Astrocyte of the cerebellum (primary cell): ENCODE results near the gene NUP188.

Experiments used
- DNase-seq: peaks from one replicate; pipeline ENCODE4 v3.0.0-alpha.2; 2011; ENCODE audit warnings: low read depth
- H3K4me3 ChIP-seq: 2 replicates; pipeline ENCODE4 v1.5.1; 2011; ENCODE audit warnings: mild to moderate bottlenecking, low read depth, low read length, moderate library complexity
- CTCF ChIP-seq: IDR thresholded peaks from 2 replicates; pipeline ENCODE4 v1.5.1; 2012; ENCODE audit warnings: low read length, low read depth, moderate library complexity, mild to moderate bottlenecking; ENCODE audit errors: missing control alignments
- in situ Hi-C: cut with HindIII; loops from 2 replicates; pipeline ENCODE4 v1.10.0; 2017; ENCODE audit warnings: low sequenced_read_pairs

NUP188 gene

GRCh38 chr9:129009584-129010141 lies 62.2 kb downstream of the NUP188 start:
- in situ Hi-C loops: no loop called here
- no peak for DNase-seq
- H3K4me3 ChIP-seq: no peak overlapping the region
- no peak for TF ChIP-seq CTCF

- in situ Hi-C loops: no loop called here
- no peak for DNase-seq
- TF ChIP-seq CTCF: no peak
- H3K4me3 ChIP-seq: no peak overlapping the region
These were observed 62.9 kb downstream of the NUP188 start for GRCh38 chr9:129010267-129010975.

- H3K4me3 ChIP-seq: no peak overlapping the region
- no peak for TF ChIP-seq CTCF
- no peak for DNase-seq
- in situ Hi-C loops: no loop called here
These were observed 63.7 kb downstream of the NUP188 start for GRCh38 chr9:129011170-129011569.

GRCh38 chr9:129011761-129012181 lies 64.3 kb downstream of the NUP188 start:
- TF ChIP-seq CTCF: no peak
- no peak overlapping the region for H3K4me3 ChIP-seq
- in situ Hi-C loops: no loop called here
- no peak for DNase-seq

GRCh38 chr9:129012343-129012742 lies 64.8 kb downstream of the NUP188 start:
- in situ Hi-C loops: no loop called here
- no peak for TF ChIP-seq CTCF
- no peak overlapping the region for H3K4me3 ChIP-seq
- DNase-seq: no peak

- in situ Hi-C loops: no loop called here
- no peak for DNase-seq
- TF ChIP-seq CTCF: no peak
- no peak overlapping the region for H3K4me3 ChIP-seq
These were observed 65.5 kb downstream of the NUP188 start for GRCh38 chr9:129012893-129013448.
